ENCODE data around the gene PSG6.
A peak's percentile ranks its signal among the peaks of the same experiment; 100 is the strongest.
"Not testable (repeated sequence)": the region's sequence is repeated elsewhere in the genome, so short reads cannot be mapped to it uniquely, and the experiment has no call there.

PSG6 gene

GRCh38 chr19:42872608-42873007, 45.1 kb downstream of the PSG6 start:
- TF ChIP-seq GATA1 (IDR thresholded peaks at IDR 0.05; ENCODE audit: low read depth, low read length) = no peak
- no peak for TF ChIP-seq POLR2A (IDR thresholded peaks at IDR 0.05; ENCODE audit: low read length)
- no peak for DNase-seq

DNA sequence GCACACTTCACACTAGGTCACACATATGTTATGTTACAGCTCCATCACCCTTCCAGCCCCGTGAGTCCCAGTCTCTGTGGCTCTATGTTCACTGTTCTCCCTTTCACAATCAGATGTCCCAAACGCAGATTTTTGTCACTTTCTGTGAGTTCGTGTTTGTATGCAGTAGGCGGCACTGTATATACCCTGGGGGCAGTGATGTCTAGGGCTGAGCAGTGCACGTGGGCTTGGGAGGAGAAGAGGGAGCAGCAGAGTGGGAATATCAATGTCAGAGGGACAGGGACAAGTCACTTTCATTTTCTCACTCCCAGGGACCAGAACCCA, 60.2 kb downstream of the PSG6 start:
- no peak for TF ChIP-seq POLR2A (IDR thresholded peaks at IDR 0.05; ENCODE audit: low read length)
- no peak for TF ChIP-seq GATA1 (IDR thresholded peaks at IDR 0.05; ENCODE audit: low read depth, low read length)

GRCh38 chr19:42856866-42857543, 60.7 kb downstream of the PSG6 start:
- peak; percentile 7 to 42 for DNase-seq

More for the DNA sequence above, 60.2 kb downstream of the PSG6 start:
- no peak for DNase-seq

GRCh38 chr19:42854745-42855144, 62.9 kb downstream of the PSG6 start:
- DNase-seq = not testable (repeated sequence)

DNA sequence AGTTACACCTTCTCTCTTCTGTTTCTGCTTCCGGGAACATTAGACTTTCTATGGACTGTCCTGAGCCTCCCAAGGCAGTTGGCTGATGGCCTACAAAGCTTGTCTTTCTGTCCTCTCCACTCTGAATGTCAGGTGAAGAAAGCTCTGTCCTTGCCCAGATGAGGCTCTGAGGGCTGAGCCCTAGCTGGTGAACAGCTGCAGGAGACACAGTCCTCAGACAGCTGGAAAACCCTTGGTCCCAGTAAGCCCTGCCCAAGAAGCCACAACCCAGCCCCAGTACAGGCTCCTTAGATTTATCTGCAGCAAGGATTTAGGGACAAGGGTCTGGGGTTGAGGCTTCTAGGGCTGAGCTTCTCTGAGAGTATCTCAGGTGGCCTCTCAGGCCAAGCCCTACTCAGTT, 64.5 kb downstream of the PSG6 start:
- not testable (repeated sequence) for DNase-seq

DNA sequence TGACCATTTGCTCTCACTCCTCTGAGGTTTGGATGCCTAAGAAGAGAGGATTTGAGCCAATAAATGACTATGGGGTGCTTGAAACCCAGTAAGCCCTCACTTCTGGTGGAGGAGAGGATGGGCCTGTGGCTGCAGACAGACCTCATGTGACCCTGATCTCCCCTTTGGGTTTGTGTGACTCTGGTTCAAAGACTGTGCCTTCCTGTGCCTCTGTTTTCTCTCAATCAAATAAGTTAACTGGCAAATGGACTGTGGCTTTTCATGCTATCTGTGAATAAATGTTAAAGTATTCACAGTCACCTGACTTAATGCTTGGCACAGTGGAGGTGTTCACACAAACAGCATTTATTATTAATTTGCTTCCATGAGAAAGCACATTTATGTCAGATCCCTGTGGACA, 64.9 kb downstream of the PSG6 start:
- not testable (repeated sequence) for DNase-seq

Measured in erythroblast (primary cell).